Hepatocyte (in vitro differentiated cells): ENCODE results near the gene BOLA1. TPM values are rescaled to one million over a fixed set of nuclear protein-coding genes. Genes with fewer than 3 reads are reported as not detected.

Experiments used
- DNase-seq: peaks from one replicate; pipeline ENCODE4 v3.0.0-alpha.2; 2016; ENCODE audit warnings: low spot score
- H2AFZ ChIP-seq: fragments of 200-600 bp; sonication (generic); 2 replicates; pipeline ENCODE4 v1.6.0; 2016; ENCODE audit warnings: antibody characterized with exemption, mild to moderate bottlenecking
- H3K27ac ChIP-seq: fragments of 200-600 bp; sonication (generic); 2 replicates; pipeline ENCODE4 v1.5.1; 2016; ENCODE audit warnings: mild to moderate bottlenecking
- H3K27me3 ChIP-seq: fragments of 200-600 bp; sonication (generic); 2 replicates; pipeline ENCODE4 v1.6.1; 2016
- H3K36me3 ChIP-seq: fragments of 200-600 bp; sonication (generic); replicated peaks from 2 replicates; pipeline ENCODE4 v1.5.1; 2016; ENCODE audit warnings: low read depth; ENCODE audit not compliant: insufficient read depth
- H3K4me1 ChIP-seq: fragments of 200-600 bp; sonication (generic); 2 replicates; pipeline ENCODE4 v1.5.1; 2016; ENCODE audit warnings: mild to moderate bottlenecking, moderate library complexity; ENCODE audit not compliant: insufficient read depth
- H3K4me2 ChIP-seq: fragments of 200-600 bp; sonication (generic); 2 replicates; pipeline ENCODE4 v1.6.0; 2016
- H3K4me3 ChIP-seq: fragments of 200-600 bp; sonication (generic); 2 replicates; pipeline ENCODE4 v1.5.1; 2016; ENCODE audit warnings: mild to moderate bottlenecking
- H3K79me2 ChIP-seq: fragments of 200-600 bp; sonication (generic); 2 replicates; pipeline ENCODE4 v1.6.0; 2017; ENCODE audit warnings: mild to moderate bottlenecking
- H3K9me2 ChIP-seq: fragments of 200-600 bp; sonication (generic); replicated peaks from 2 replicates; pipeline ENCODE4 v1.6.0; 2017; ENCODE audit warnings: mild to moderate bottlenecking; ENCODE audit not compliant: insufficient read depth
- H3K9me3 ChIP-seq: fragments of 200-600 bp; sonication (generic); 2 replicates; pipeline ENCODE4 v1.5.1; 2016; ENCODE audit warnings: low read depth, mild to moderate bottlenecking
- H4K20me1 ChIP-seq: fragments of 200-600 bp; sonication (generic); 2 replicates; pipeline ENCODE4 v1.6.0; 2016; ENCODE audit warnings: mild to moderate bottlenecking; ENCODE audit not compliant: insufficient read depth, poor library complexity, severe bottlenecking
- EZH2 ChIP-seq: fragments of 200-600 bp; sonication (generic); IDR thresholded peaks from 2 replicates; pipeline ENCODE4 v1.6.1; 2016; ENCODE audit warnings: antibody characterized with exemption, mild to moderate bottlenecking, borderline replicate concordance
- EZH2phosphoT487 ChIP-seq: fragments of 200-600 bp; sonication (generic); IDR thresholded peaks from one replicate; pipeline ENCODE4 v1.6.1; 2018; ENCODE audit warnings: antibody characterized with exemption, mild to moderate bottlenecking, low read depth, moderate library complexity; ENCODE audit not compliant: unreplicated experiment, severe bottlenecking
- WGBS: methylation state at CpG from one replicate; pipeline ENCODE4 v1.1.6; 2016; ENCODE audit warnings: low lambda C conversion rate; ENCODE audit errors: missing lambda C conversion rate; 5-methylcytosine and 5-hydroxymethylcytosine counted together
- polyA plus RNA-seq: library from polyadenylated mRNA; unstranded; fragments of >200 nt; fragmentation: Nextera tagmentation; extraction: Ambion mirVana; gene quantifications from 2 replicates; pipeline ENCODE4 v1.2.1, GENCODE V29; 2016
- total RNA-seq: library from RNA; depleted of rRNA; stranded (reverse); fragments of >200 nt; gene quantifications from 2 replicates; pipeline ENCODE4 v1.2.3, GENCODE V29; 2014
- TF ChIP-seq, protein P1 (sequence below): fragments of 200-600 bp; sonication (generic); IDR thresholded peaks from 2 replicates; pipeline ENCODE4 v1.5.1; 2016; ENCODE audit warnings: antibody characterized with exemption, mild to moderate bottlenecking; ENCODE audit not compliant: poor library complexity

The BOLA1 gene
- total and polyA plus RNA-seq, 2 experiments from 2014 or later = 16.1 to 19.0 TPM

DNA sequence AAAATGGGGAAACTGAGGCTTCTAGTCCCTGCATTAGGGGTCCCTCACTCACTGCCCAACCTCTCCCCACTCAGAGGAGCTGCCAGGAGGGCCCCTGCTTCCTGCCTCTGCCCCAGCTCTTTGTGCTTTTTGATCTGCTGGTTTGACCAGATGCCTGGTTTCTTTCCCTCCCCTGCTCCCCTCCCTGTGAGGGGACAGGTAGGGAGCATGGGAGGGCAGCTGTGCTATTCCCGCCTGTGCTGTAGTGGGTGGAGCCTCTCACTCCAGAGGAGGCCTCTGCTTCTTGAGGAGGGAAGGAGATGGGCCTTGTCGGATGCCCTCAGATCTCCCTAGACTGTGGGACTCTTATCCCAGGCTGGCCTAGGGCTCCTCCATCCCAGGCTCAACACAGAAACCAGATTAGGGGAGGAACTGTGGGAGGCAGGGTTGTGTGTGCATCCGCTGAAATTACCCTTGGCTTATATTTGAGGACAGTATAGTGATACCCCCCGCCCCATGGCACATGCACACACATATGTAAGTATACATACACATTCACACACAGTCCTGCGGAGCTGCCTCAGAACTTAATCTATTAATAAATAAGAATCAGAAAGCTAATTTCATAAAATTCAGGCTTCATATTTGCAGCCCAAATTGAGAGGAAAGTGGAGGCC lies 4.6 kb downstream of the BOLA1 start:
- Histone ChIP-seq H3K36me3 (no peaks in the 10 kb centered on the region), H3K27me3 (no peaks in the 10 kb centered on the region), H3K9me2 (no peaks in the 10 kb centered on the region), H4K20me1 (no peaks in the 10 kb centered on the region), H3K4me3 (no peak overlapping the region), H2AFZ (no peak overlapping the region), H3K4me2 (no peak overlapping the region), H3K27ac (no peak overlapping the region), H3K9me3 (no peaks in the 10 kb centered on the region), H3K4me1 (no peaks in the 10 kb centered on the region), H3K79me2 (peaks cover 4% of the 10 kb centered on the region)
- no peak for DNase-seq
- 86% methylated on average over 5 of the region's 5 CpGs for WGBS
- TF ChIP-seq EZH2 (no peak), EZH2phosphoT487 (no peak)
- TF ChIP-seq, protein P1, sequence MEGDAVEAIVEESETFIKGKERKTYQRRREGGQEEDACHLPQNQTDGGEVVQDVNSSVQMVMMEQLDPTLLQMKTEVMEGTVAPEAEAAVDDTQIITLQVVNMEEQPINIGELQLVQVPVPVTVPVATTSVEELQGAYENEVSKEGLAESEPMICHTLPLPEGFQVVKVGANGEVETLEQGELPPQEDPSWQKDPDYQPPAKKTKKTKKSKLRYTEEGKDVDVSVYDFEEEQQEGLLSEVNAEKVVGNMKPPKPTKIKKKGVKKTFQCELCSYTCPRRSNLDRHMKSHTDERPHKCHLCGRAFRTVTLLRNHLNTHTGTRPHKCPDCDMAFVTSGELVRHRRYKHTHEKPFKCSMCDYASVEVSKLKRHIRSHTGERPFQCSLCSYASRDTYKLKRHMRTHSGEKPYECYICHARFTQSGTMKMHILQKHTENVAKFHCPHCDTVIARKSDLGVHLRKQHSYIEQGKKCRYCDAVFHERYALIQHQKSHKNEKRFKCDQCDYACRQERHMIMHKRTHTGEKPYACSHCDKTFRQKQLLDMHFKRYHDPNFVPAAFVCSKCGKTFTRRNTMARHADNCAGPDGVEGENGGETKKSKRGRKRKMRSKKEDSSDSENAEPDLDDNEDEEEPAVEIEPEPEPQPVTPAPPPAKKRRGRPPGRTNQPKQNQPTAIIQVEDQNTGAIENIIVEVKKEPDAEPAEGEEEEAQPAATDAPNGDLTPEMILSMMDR = no peak

- WGBS = 66% methylated on average over 10 of the region's 10 CpGs
- H3K4me3 ChIP-seq = no peak overlapping the region
- no peaks in the 10 kb centered on the region for H3K4me1 ChIP-seq
- no peak for DNase-seq
- no peaks in the 10 kb centered on the region for H3K9me3 ChIP-seq
- no peak overlapping the region for H2AFZ ChIP-seq
- TF ChIP-seq EZH2 (no peak), EZH2phosphoT487 (no peak)
- TF ChIP-seq, protein P1 = no peak
- H3K27ac ChIP-seq = peak overlapping the region; percentile 55
- no peaks in the 10 kb centered on the region for H4K20me1 ChIP-seq
- H3K79me2 ChIP-seq = no peaks in the 10 kb centered on the region
- no peaks in the 10 kb centered on the region for H3K36me3 ChIP-seq
- H3K27me3 ChIP-seq = no peaks in the 10 kb centered on the region
- H3K9me2 ChIP-seq = no peaks in the 10 kb centered on the region
- no peak overlapping the region for H3K4me2 ChIP-seq
Measured at GRCh38 chr1:149906570-149907075, 7.3 kb downstream of the BOLA1 start.

GRCh38 chr1:149914545-149914944 lies 15.2 kb downstream of the BOLA1 start:
- no peak overlapping the region for H2AFZ ChIP-seq
- H3K4me1 ChIP-seq = peaks cover 8% of the 10 kb centered on the region
- no peak overlapping the region for H3K27ac ChIP-seq
- no peak overlapping the region for H3K4me3 ChIP-seq
- no peak for TF ChIP-seq EZH2phosphoT487
- TF ChIP-seq, protein P1 = no peak
- no peak for TF ChIP-seq EZH2
- H4K20me1 ChIP-seq = no peaks in the 10 kb centered on the region
- 91% methylated on average over 1 of the region's 1 CpG for WGBS
- DNase-seq = no peak
- H3K9me2 ChIP-seq = no peaks in the 10 kb centered on the region
- H3K79me2 ChIP-seq = no peaks in the 10 kb centered on the region
- no peaks in the 10 kb centered on the region for H3K9me3 ChIP-seq
- no peak overlapping the region for H3K4me2 ChIP-seq
- no peaks in the 10 kb centered on the region for H3K36me3 ChIP-seq
- no peaks in the 10 kb centered on the region for H3K27me3 ChIP-seq
